ENCODE measurements around the gene SMC4.
A peak's percentile ranks its signal among the peaks of the same experiment; 100 is the strongest.

The SMC4 gene

GRCh38 chr3:160471892-160472291 lies 72.4 kb downstream of the SMC4 start:
- no peak overlapping the region for H3K4me2 ChIP-seq (ENCODE audit: low read length)
- no peaks in the 10 kb centered on the region for H3K9me3 ChIP-seq (replicated peaks; ENCODE audit: low read length)
- H3K36me3 ChIP-seq (ENCODE audit: insufficient read depth, low read length) = no peaks in the 10 kb centered on the region
- H3K9ac ChIP-seq (ENCODE audit: low read depth, low read length) = no peak overlapping the region
- H3K4me3 ChIP-seq (ENCODE audit: low read length) = no peak overlapping the region
- peaks cover 32% of the 10 kb centered on the region for H3K4me1 ChIP-seq (ENCODE audit: control insufficient read depth, insufficient read depth, low read length)
- no peaks in the 10 kb centered on the region for H3K27me3 ChIP-seq (ENCODE audit: control insufficient read depth, insufficient read depth, low read length)

GRCh38 chr3:160472344-160472743 lies 72.9 kb downstream of the SMC4 start:
- Histone ChIP-seq H3K36me3 (ENCODE audit: insufficient read depth, low read length) (no peaks in the 10 kb centered on the region), H3K9me3 (replicated peaks; ENCODE audit: low read length) (no peaks in the 10 kb centered on the region), H3K9ac (ENCODE audit: low read depth, low read length) (no peak overlapping the region), H3K4me3 (ENCODE audit: low read length) (no peak overlapping the region), H3K4me1 (ENCODE audit: control insufficient read depth, insufficient read depth, low read length) (peaks cover 32% of the 10 kb centered on the region), H3K27me3 (ENCODE audit: control insufficient read depth, insufficient read depth, low read length) (no peaks in the 10 kb centered on the region), H3K4me2 (ENCODE audit: low read length) (no peak overlapping the region)

GRCh38 chr3:160473221-160473620 lies 73.8 kb downstream of the SMC4 start:
- Histone ChIP-seq H3K9me3 (replicated peaks; ENCODE audit: low read length) (no peaks in the 10 kb centered on the region), H3K9ac (ENCODE audit: low read depth, low read length) (no peak overlapping the region), H3K27me3 (ENCODE audit: control insufficient read depth, insufficient read depth, low read length) (no peaks in the 10 kb centered on the region), H3K36me3 (ENCODE audit: insufficient read depth, low read length) (no peaks in the 10 kb centered on the region), H3K4me1 (ENCODE audit: control insufficient read depth, insufficient read depth, low read length) (peaks cover 32% of the 10 kb centered on the region), H3K4me2 (ENCODE audit: low read length) (peak overlapping the region; percentile 32), H3K4me3 (ENCODE audit: low read length) (no peak overlapping the region)

GRCh38 chr3:160473978-160474377 lies 74.5 kb downstream of the SMC4 start:
- H3K9ac ChIP-seq (ENCODE audit: low read depth, low read length) = peak overlapping the region; percentile 8
- no peaks in the 10 kb centered on the region for H3K9me3 ChIP-seq (replicated peaks; ENCODE audit: low read length)
- H3K27me3 ChIP-seq (ENCODE audit: control insufficient read depth, insufficient read depth, low read length) = no peaks in the 10 kb centered on the region
- H3K4me3 ChIP-seq (ENCODE audit: low read length) = peak overlapping the region; percentile 4
- no peaks in the 10 kb centered on the region for H3K36me3 ChIP-seq (ENCODE audit: insufficient read depth, low read length)
- peaks cover 32% of the 10 kb centered on the region for H3K4me1 ChIP-seq (ENCODE audit: control insufficient read depth, insufficient read depth, low read length)
- H3K4me2 ChIP-seq (ENCODE audit: low read length) = peak overlapping the region; percentile 55

- Histone ChIP-seq H3K9ac (ENCODE audit: low read depth, low read length) (no peak overlapping the region), H3K27me3 (ENCODE audit: control insufficient read depth, insufficient read depth, low read length) (no peaks in the 10 kb centered on the region), H3K36me3 (ENCODE audit: insufficient read depth, low read length) (no peaks in the 10 kb centered on the region), H3K4me1 (ENCODE audit: control insufficient read depth, insufficient read depth, low read length) (peaks cover 32% of the 10 kb centered on the region), H3K4me2 (ENCODE audit: low read length) (peak overlapping the region; percentile 55), H3K9me3 (replicated peaks; ENCODE audit: low read length) (no peaks in the 10 kb centered on the region), H3K4me3 (ENCODE audit: low read length) (no peak overlapping the region)
Observed at GRCh38 chr3:160474416-160474838, 75.0 kb downstream of the SMC4 start.

- H3K4me1 ChIP-seq (ENCODE audit: control insufficient read depth, insufficient read depth, low read length) = peaks cover 32% of the 10 kb centered on the region
- no peak overlapping the region for H3K9ac ChIP-seq (ENCODE audit: low read depth, low read length)
- no peaks in the 10 kb centered on the region for H3K27me3 ChIP-seq (ENCODE audit: control insufficient read depth, insufficient read depth, low read length)
- no peaks in the 10 kb centered on the region for H3K36me3 ChIP-seq (ENCODE audit: insufficient read depth, low read length)
- no peak overlapping the region for H3K4me3 ChIP-seq (ENCODE audit: low read length)
- no peaks in the 10 kb centered on the region for H3K9me3 ChIP-seq (replicated peaks; ENCODE audit: low read length)
- no peak overlapping the region for H3K4me2 ChIP-seq (ENCODE audit: low read length)
Observed at GRCh38 chr3:160475153-160475552, 75.7 kb downstream of the SMC4 start.

- Histone ChIP-seq H3K9me3 (replicated peaks; ENCODE audit: low read length) (no peaks in the 10 kb centered on the region), H3K4me1 (ENCODE audit: control insufficient read depth, insufficient read depth, low read length) (peaks cover 32% of the 10 kb centered on the region), H3K4me2 (ENCODE audit: low read length) (no peak overlapping the region), H3K4me3 (ENCODE audit: low read length) (no peak overlapping the region), H3K9ac (ENCODE audit: low read depth, low read length) (no peak overlapping the region), H3K27me3 (ENCODE audit: control insufficient read depth, insufficient read depth, low read length) (no peaks in the 10 kb centered on the region), H3K36me3 (ENCODE audit: insufficient read depth, low read length) (no peaks in the 10 kb centered on the region)
Observed at GRCh38 chr3:160475884-160476283, 76.4 kb downstream of the SMC4 start.

GRCh38 chr3:160477750-160478149 lies 78.3 kb downstream of the SMC4 start:
- H3K36me3 ChIP-seq (ENCODE audit: insufficient read depth, low read length) = no peaks in the 10 kb centered on the region
- no peaks in the 10 kb centered on the region for H3K9me3 ChIP-seq (replicated peaks; ENCODE audit: low read length)
- H3K4me2 ChIP-seq (ENCODE audit: low read length) = no peak overlapping the region
- H3K4me3 ChIP-seq (ENCODE audit: low read length) = no peak overlapping the region
- H3K27me3 ChIP-seq (ENCODE audit: control insufficient read depth, insufficient read depth, low read length) = no peaks in the 10 kb centered on the region
- no peak overlapping the region for H3K9ac ChIP-seq (ENCODE audit: low read depth, low read length)
- peaks cover 26% of the 10 kb centered on the region for H3K4me1 ChIP-seq (ENCODE audit: control insufficient read depth, insufficient read depth, low read length)

GRCh38 chr3:160478338-160478737 lies 78.9 kb downstream of the SMC4 start:
- H3K27me3 ChIP-seq (ENCODE audit: control insufficient read depth, insufficient read depth, low read length) = no peaks in the 10 kb centered on the region
- no peaks in the 10 kb centered on the region for H3K36me3 ChIP-seq (ENCODE audit: insufficient read depth, low read length)
- H3K9ac ChIP-seq (ENCODE audit: low read depth, low read length) = no peak overlapping the region
- no peak overlapping the region for H3K4me2 ChIP-seq (ENCODE audit: low read length)
- no peaks in the 10 kb centered on the region for H3K9me3 ChIP-seq (replicated peaks; ENCODE audit: low read length)
- no peak overlapping the region for H3K4me3 ChIP-seq (ENCODE audit: low read length)
- peaks cover 20% of the 10 kb centered on the region for H3K4me1 ChIP-seq (ENCODE audit: control insufficient read depth, insufficient read depth, low read length)

GRCh38 chr3:160479376-160479775 lies 79.9 kb downstream of the SMC4 start:
- Histone ChIP-seq H3K4me3 (ENCODE audit: low read length) (no peak overlapping the region), H3K4me1 (ENCODE audit: control insufficient read depth, insufficient read depth, low read length) (peaks cover 10% of the 10 kb centered on the region), H3K4me2 (ENCODE audit: low read length) (no peak overlapping the region), H3K9me3 (replicated peaks; ENCODE audit: low read length) (no peaks in the 10 kb centered on the region), H3K27me3 (ENCODE audit: control insufficient read depth, insufficient read depth, low read length) (no peaks in the 10 kb centered on the region), H3K36me3 (ENCODE audit: insufficient read depth, low read length) (no peaks in the 10 kb centered on the region), H3K9ac (ENCODE audit: low read depth, low read length) (no peak overlapping the region)

GRCh38 chr3:160480931-160481330 lies 81.5 kb downstream of the SMC4 start:
- no peaks in the 10 kb centered on the region for H3K36me3 ChIP-seq (ENCODE audit: insufficient read depth, low read length)
- H3K27me3 ChIP-seq (ENCODE audit: control insufficient read depth, insufficient read depth, low read length) = no peaks in the 10 kb centered on the region
- peaks cover 5% of the 10 kb centered on the region for H3K4me1 ChIP-seq (ENCODE audit: control insufficient read depth, insufficient read depth, low read length)
- no peak overlapping the region for H3K4me3 ChIP-seq (ENCODE audit: low read length)
- H3K9ac ChIP-seq (ENCODE audit: low read depth, low read length) = no peak overlapping the region
- no peak overlapping the region for H3K4me2 ChIP-seq (ENCODE audit: low read length)
- no peaks in the 10 kb centered on the region for H3K9me3 ChIP-seq (replicated peaks; ENCODE audit: low read length)

GRCh38 chr3:160481856-160482255 lies 82.4 kb downstream of the SMC4 start:
- Histone ChIP-seq H3K9ac (ENCODE audit: low read depth, low read length) (no peak overlapping the region), H3K9me3 (replicated peaks; ENCODE audit: low read length) (no peaks in the 10 kb centered on the region), H3K27me3 (ENCODE audit: control insufficient read depth, insufficient read depth, low read length) (no peaks in the 10 kb centered on the region), H3K4me2 (ENCODE audit: low read length) (no peak overlapping the region), H3K4me3 (ENCODE audit: low read length) (no peak overlapping the region), H3K4me1 (ENCODE audit: control insufficient read depth, insufficient read depth, low read length) (peaks cover 5% of the 10 kb centered on the region), H3K36me3 (ENCODE audit: insufficient read depth, low read length) (no peaks in the 10 kb centered on the region)

Measured in skeletal muscle satellite cell (primary cell).